GM12864 (cell line): ENCODE measurements around the gene MSTN.

Source experiments
- DNase-seq: peaks from one replicate; pipeline ENCODE4 v3.0.0-alpha.2; 2011; ENCODE audit warnings: low read depth
- H3K4me3 ChIP-seq: 2 replicates; pipeline ENCODE4 v1.5.1; 2011; ENCODE audit warnings: mild to moderate bottlenecking, low read depth, low read length, control low read depth
- TF ChIP-seq, protein P1 (sequence below): IDR thresholded peaks from 2 replicates; pipeline ENCODE4 v1.5.1; 2011; ENCODE audit warnings: low read depth, mild to moderate bottlenecking, moderate library complexity, low read length, control low read depth, inconsistent platforms; ENCODE audit errors: missing control alignments

The MSTN gene

DNA sequence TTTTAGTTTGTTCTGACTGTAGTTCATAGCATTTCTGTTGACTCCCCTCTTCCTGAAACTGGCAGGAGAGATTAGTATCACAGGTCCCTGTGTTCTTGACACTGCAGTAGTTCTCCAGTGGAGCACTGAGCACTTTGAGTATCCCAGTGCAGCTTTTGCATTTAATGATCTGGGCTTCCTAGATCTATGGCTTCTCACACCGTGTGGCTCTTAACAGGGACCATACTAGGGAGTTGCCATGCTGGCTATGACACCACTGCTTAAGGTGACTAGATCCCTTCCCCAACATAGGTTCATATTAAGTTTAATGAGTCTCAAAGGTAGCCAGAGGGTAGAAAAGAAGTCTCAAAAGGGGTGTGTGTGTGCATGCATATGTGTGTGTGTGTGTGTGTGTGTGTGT lies 6.2 kb upstream of the MSTN start:
- DNase-seq, result no peak
- no peak overlapping the region for H3K4me3 ChIP-seq
- TF ChIP-seq, protein P1, sequence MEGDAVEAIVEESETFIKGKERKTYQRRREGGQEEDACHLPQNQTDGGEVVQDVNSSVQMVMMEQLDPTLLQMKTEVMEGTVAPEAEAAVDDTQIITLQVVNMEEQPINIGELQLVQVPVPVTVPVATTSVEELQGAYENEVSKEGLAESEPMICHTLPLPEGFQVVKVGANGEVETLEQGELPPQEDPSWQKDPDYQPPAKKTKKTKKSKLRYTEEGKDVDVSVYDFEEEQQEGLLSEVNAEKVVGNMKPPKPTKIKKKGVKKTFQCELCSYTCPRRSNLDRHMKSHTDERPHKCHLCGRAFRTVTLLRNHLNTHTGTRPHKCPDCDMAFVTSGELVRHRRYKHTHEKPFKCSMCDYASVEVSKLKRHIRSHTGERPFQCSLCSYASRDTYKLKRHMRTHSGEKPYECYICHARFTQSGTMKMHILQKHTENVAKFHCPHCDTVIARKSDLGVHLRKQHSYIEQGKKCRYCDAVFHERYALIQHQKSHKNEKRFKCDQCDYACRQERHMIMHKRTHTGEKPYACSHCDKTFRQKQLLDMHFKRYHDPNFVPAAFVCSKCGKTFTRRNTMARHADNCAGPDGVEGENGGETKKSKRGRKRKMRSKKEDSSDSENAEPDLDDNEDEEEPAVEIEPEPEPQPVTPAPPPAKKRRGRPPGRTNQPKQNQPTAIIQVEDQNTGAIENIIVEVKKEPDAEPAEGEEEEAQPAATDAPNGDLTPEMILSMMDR, result no peak

DNA sequence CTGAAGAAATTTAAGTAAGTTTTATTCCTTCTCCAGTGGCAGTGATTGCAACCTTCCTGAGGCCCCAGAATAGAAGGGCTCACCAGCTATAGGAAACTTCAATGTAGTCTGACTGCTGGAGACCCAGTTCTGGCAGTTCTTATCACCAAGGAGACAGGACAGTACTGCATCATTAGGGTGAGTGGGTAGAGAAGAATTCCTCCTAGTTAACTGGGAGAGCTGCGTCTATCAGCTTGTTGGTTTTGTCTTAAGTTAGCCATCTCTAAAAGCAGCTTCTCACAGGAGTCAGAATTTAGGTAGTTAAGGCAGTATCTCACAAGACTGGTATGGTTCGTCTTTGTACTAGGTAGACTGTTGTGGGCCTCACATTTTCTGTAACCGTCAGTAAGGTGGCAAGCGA lies 3.3 kb upstream of the MSTN start:
- DNase-seq, result no peak
- no peak overlapping the region for H3K4me3 ChIP-seq
- TF ChIP-seq, protein P1, result no peak

DNA sequence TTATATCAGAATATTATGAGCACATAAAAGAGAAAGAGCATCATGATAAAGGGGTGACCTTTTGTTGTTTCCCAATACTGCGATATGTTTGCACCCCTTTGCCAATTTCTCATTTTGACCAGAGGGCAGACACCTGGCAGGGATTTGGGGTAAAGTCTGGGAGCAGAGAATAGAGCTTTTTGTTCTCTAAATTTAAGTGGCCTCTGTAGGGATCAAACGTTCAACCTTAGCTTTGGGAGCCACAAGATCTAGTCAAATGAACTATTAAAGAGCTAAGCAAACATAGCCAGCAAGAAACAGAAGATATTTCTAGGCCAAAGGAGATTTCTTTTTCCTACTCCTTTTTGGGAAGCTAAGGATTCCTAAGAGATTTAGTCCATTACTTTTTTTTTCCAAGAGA lies 1.1 kb upstream of the MSTN start:
- DNase-seq, result no peak
- TF ChIP-seq, protein P1, result no peak
- H3K4me3 ChIP-seq, result no peak overlapping the region

DNA sequence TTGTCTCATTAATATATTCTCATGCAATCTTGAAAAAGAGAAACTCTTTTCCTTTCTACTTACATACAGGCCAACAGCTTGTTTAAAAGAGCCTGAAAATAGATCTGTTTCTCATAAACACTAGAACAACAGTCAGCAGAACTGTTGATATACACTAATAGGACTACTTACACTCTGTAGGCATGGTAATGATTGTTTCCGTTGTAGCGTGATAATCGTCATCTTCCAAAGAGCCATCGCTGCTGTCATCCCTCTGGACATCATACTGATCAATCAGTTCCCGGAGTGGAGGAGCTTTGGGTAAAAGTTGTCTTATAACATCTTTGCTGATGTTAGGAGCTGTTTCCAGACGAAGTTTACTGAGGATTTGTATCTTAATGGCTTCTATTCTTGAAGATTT lies 476 bp downstream of the MSTN start:
- DNase-seq, result no peak
- H3K4me3 ChIP-seq, result no peak overlapping the region
- TF ChIP-seq, protein P1, result no peak

DNA sequence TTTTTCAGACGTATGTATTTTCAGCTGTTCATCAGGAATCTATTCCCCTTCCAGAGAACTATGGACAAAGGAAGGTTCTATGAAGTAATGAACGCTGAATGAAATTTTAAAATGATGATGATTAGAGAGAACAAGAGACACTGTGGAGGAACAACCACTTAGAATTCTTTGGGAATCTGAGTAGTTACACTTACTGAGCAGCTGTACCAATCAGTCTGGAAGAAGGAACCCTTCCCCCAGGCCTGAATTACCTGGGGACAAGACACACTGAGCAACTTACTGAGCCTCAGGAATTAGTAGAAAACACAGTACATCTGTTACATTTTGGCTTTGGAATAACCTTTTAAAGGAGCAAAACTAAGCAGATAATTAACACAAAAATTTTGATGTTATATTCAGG lies 1.9 kb downstream of the MSTN start:
- TF ChIP-seq, protein P1, result no peak
- no peak overlapping the region for H3K4me3 ChIP-seq
- DNase-seq, result no peak

DNA sequence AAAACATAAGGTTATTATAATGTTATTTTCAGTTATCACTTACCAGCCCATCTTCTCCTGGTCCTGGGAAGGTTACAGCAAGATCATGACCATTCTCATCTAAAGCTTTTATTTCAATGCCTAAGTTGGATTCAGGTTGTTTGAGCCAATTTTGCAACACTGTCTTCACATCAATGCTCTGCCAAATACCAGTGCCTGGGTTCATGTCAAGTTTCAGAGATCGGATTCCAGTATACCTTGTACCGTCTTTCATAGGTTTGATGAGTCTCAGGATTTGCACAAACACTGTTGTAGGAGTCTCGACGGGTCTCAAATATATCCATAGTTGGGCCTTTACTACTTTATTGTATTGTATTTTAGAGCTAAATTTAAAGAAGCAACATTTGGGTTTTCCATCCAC lies 2.5 kb downstream of the MSTN start:
- no peak overlapping the region for H3K4me3 ChIP-seq
- no peak for DNase-seq
- TF ChIP-seq, protein P1, result no peak

DNA sequence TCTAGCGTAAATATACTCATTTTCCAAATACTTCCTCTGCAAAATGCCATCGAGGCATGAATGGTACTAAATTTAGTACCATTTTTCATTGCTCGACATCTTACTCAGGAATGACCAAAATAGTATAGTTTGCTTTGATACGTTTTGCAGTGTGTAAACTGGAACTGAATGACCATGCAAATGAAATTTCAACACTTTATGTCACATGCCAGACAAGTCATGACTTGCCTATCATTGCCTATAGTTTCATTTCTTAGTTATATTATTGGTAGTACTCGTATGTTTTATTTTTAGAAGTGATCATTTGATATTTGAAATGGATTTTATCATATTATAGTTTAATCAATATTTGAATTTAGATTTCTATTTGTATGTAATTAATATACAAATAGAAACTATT lies 9.1 kb downstream of the MSTN start:
- TF ChIP-seq, protein P1, result no peak
- DNase-seq, result no peak
- H3K4me3 ChIP-seq, result no peak overlapping the region
